Activated CD4-positive, alpha-beta T cell treated with anti-CD3 and anti-CD28 coated beads for 36 hours (primary cell): ENCODE measurements around the gene LST1. TPM values are rescaled to one million over a fixed set of nuclear protein-coding genes. Genes with fewer than 3 reads are reported as not detected.

Experiments
- ATAC-seq: fragments of 200-7000 bp; cut with Tn5 transposase; one replicate; pipeline ENCODE4 v1.10.0; 2021; ENCODE audit warnings: mild to moderate bottlenecking, moderate library complexity
- CTCF ChIA-PET: fragments of 350-600 bp; sonication (Branson Sonifier 250); formaldehyde crosslinking; loops from one replicate; lab custom pipeline; 2021; ENCODE audit warnings: antibody characterized with exemption; lab: Charles Lee
- POLR2A ChIA-PET: fragments of 350-600 bp; sonication (Branson Sonifier 250); formaldehyde crosslinking; loops from one replicate; lab custom pipeline; 2021; ENCODE audit warnings: antibody characterized with exemption, inconsistent platforms; lab: Charles Lee
- DNase-seq: peaks from one replicate; pipeline ENCODE4 v3.0.0-alpha.2; 2020
- H3K27ac Mint-ChIP-seq: one replicate; pipeline ENCODE4 v1.8.0; 2021; ENCODE audit warnings: mixed read lengths
- H3K27me3 Mint-ChIP-seq: one replicate; pipeline ENCODE4 v1.8.0; 2021; ENCODE audit warnings: mixed read lengths
- H3K36me3 Mint-ChIP-seq: one replicate; pipeline ENCODE4 v1.8.0; 2021; ENCODE audit warnings: low read depth, mixed read lengths
- H3K4me1 Mint-ChIP-seq: one replicate; pipeline ENCODE4 v1.8.0; 2021; ENCODE audit warnings: mixed read lengths
- H3K4me3 Mint-ChIP-seq: one replicate; pipeline ENCODE4 v1.8.0; 2021; ENCODE audit warnings: mild to moderate bottlenecking, moderate library complexity, mixed read lengths
- H3K9me3 Mint-ChIP-seq: one replicate; pipeline ENCODE4 v1.8.0; 2021; ENCODE audit warnings: low read depth, mixed read lengths
- intact Hi-C, 2 experiments: fragments of 100-400 bp; cut with DNase I in 1 of 2; cut with micrococcal nuclease in 1 of 2; formaldehyde crosslinking; loops; one replicate each; pipeline versions ENCODE4 v1.14.2 to v1.15.1; 2022 to 2024; cut with DNase I, micrococcal nuclease
- total RNA-seq, 2 experiments: library from RNA; stranded (reverse); gene quantifications; one replicate each; pipeline ENCODE4 v1.2.3, GENCODE V29; 2021

LST1 gene
- total RNA-seq, 2 experiments from 2014 or later = 9.1 to 11.1 TPM

- DNase-seq (no peak), ATAC-seq (peak; percentile 50)
- peak overlapping the region; percentile 66 for H3K4me3 Mint-ChIP-seq
- CTCF ChIA-PET = interaction anchor here (0.6 to 7.2 kb wide), 14 partner anchors 9 to 881 kb away, joined by 3 to 101 read pairs (median 6); partner anchors contain the start of genes LTB, NCR3, NFKBIL1 and TNF
- H3K4me1 Mint-ChIP-seq = peaks cover 79% of the 10 kb centered on the region
- peak overlapping the region; percentile 92 for H3K27ac Mint-ChIP-seq
- peaks cover 45% of the 10 kb centered on the region for H3K36me3 Mint-ChIP-seq
- H3K9me3 Mint-ChIP-seq = no peaks in the 10 kb centered on the region
- peaks cover 3% of the 10 kb centered on the region for H3K27me3 Mint-ChIP-seq
- intact Hi-C loops = loop anchor here (1.0 to 2.0 kb wide), 2 partner anchors 9 to 13 kb away; partner anchors contain the start of gene LTA (in 1 of the 2)
- POLR2A ChIA-PET = interaction anchor here (0.7 to 4.3 kb wide), 8 partner anchors 8 to 341 kb away, joined by 3 to 43 read pairs (median 6); partner anchors contain the start of genes LTA, NFKBIL1 and TNF
These were observed 26.5 kb upstream of the LST1 start for GRCh38 chr6:31559606-31559957.

GRCh38 chr6:31559958-31560696, 25.9 kb upstream of the LST1 start:
- CTCF ChIA-PET = interaction anchor here (0.5 to 7.2 kb wide), 16 partner anchors 8 to 881 kb away, joined by 3 to 101 read pairs (median 4); partner anchors contain the start of genes LST1, NCR3, NEU1 and NFKBIL1

GRCh38 chr6:31560697-31561058, 25.4 kb upstream of the LST1 start:
- intact Hi-C loops = loop anchor here (1.0 kb wide), 2 partner anchors 8 to 15 kb away; partner anchors contain the start of gene TNF (in 1 of the 2)
- Mint-ChIP-seq H3K36me3 (peaks cover 50% of the 10 kb centered on the region), H3K27me3 (peaks cover 3% of the 10 kb centered on the region), H3K27ac (peak overlapping the region; percentile 92), H3K4me3 (peak overlapping the region; percentile 66), H3K9me3 (no peaks in the 10 kb centered on the region), H3K4me1 (peaks cover 85% of the 10 kb centered on the region)
- no peak for ATAC-seq
- no peak for DNase-seq
- POLR2A ChIA-PET = interaction anchor here (2.2 to 4.3 kb wide), 2 partner anchors 7 to 16 kb away, joined by 18 to 43 read pairs; partner anchors contain the start of gene TNF
- CTCF ChIA-PET = interaction anchor here (0.6 to 7.2 kb wide), 10 partner anchors 14 to 302 kb away, joined by 3 to 101 read pairs (median 4); partner anchors contain the start of genes LST1, NCR3, NEU1 and TNF

More at GRCh38 chr6:31559958-31560696, 25.9 kb upstream of the LST1 start:
- peaks cover 3% of the 10 kb centered on the region for H3K27me3 Mint-ChIP-seq
- H3K4me1 Mint-ChIP-seq = peaks cover 81% of the 10 kb centered on the region
- peak overlapping the region; percentile 92 for H3K27ac Mint-ChIP-seq
- no peaks in the 10 kb centered on the region for H3K9me3 Mint-ChIP-seq
- H3K36me3 Mint-ChIP-seq = peaks cover 45% of the 10 kb centered on the region
- DNase-seq (peak; percentile 80), ATAC-seq (peak; percentile 72)
- POLR2A ChIA-PET = interaction anchor here (1.1 to 4.3 kb wide), 5 partner anchors 8 to 20 kb away, joined by 4 to 43 read pairs (median 15); partner anchors contain the start of genes LTA and TNF
- H3K4me3 Mint-ChIP-seq = peak overlapping the region; percentile 66
- intact Hi-C loops = loop anchor here (1.0 to 2.0 kb wide), 3 partner anchors 8 to 15 kb away; partner anchors contain the start of genes LTA (in 1 of the 2) and TNF (in 1 of the 2)

- H3K36me3 Mint-ChIP-seq = peaks cover 18% of the 10 kb centered on the region
- H3K4me3 Mint-ChIP-seq = peak overlapping the region; percentile 58
- intact Hi-C loops = loop anchor here (1.0 kb wide), 3 partner anchors 7 to 12 kb away; no protein-coding TSS in a partner anchor
- peaks cover 85% of the 10 kb centered on the region for H3K4me1 Mint-ChIP-seq
- ATAC-seq (peak; percentile 13), DNase-seq (peak; percentile 46)
- H3K9me3 Mint-ChIP-seq = no peaks in the 10 kb centered on the region
- CTCF ChIA-PET = interaction anchor here (0.9 to 28.5 kb wide), 10 partner anchors 9 to 370 kb away, joined by 3 to 873 read pairs (median 5); partner anchors contain the start of genes ATP6V1G2, DDX39B, LST1 and LTB
- H3K27me3 Mint-ChIP-seq = peaks cover 3% of the 10 kb centered on the region
- peak overlapping the region; percentile 89 for H3K27ac Mint-ChIP-seq
- POLR2A ChIA-PET = interaction anchor here (0.6 to 1.8 kb wide), 8 partner anchors 8 to 97 kb away, joined by 3 to 18 read pairs (median 4); partner anchors contain the start of genes GPANK1 and NCR3
These were observed 18.3 kb upstream of the LST1 start for GRCh38 chr6:31567531-31568370.

GRCh38 chr6:31568537-31568961, 17.5 kb upstream of the LST1 start:
- DNase-seq = peak; percentile 83
- intact Hi-C loops = loop anchor here (1.0 kb wide), 3 partner anchors 8 to 11 kb away; no protein-coding TSS in a partner anchor
- H3K27ac Mint-ChIP-seq = peak overlapping the region; percentile 89
- ChIA-PET POLR2A (interaction anchor here (0.6 to 1.8 kb wide), 9 partner anchors 9 to 365 kb away, joined by 3 to 18 read pairs (median 4); partner anchors contain the start of genes GPANK1 and NCR3), CTCF (interaction anchor here (0.9 to 28.5 kb wide), 10 partner anchors 10 to 371 kb away, joined by 3 to 873 read pairs (median 5); partner anchors contain the start of genes ATP6V1G2, DDX39B, LST1 and LTB)
- ATAC-seq = peak; percentile 60
- H3K9me3 Mint-ChIP-seq = no peaks in the 10 kb centered on the region
- H3K36me3 Mint-ChIP-seq = peaks cover 21% of the 10 kb centered on the region
- H3K4me1 Mint-ChIP-seq = peaks cover 86% of the 10 kb centered on the region
- H3K4me3 Mint-ChIP-seq = peak overlapping the region; percentile 58
- peaks cover 3% of the 10 kb centered on the region for H3K27me3 Mint-ChIP-seq

- DNase-seq (no peak), ATAC-seq (no peak)
- Mint-ChIP-seq H3K36me3 (peaks cover 20% of the 10 kb centered on the region), H3K27ac (peak overlapping the region; percentile 48), H3K4me3 (no peak overlapping the region), H3K4me1 (peaks cover 91% of the 10 kb centered on the region), H3K9me3 (no peaks in the 10 kb centered on the region), H3K27me3 (no peaks in the 10 kb centered on the region)
- intact Hi-C loops = loop anchor here in 1 of 2 experiments (5.0 to 10.0 kb wide), 5 partner anchors 213 to 1225 kb away; partner anchors contain the start of genes HLA-B and RPP21
- POLR2A ChIA-PET = interaction anchor here (0.9 to 1.0 kb wide), 2 partner anchors 10 to 13 kb away, joined by 3 read pairs; no protein-coding TSS in a partner anchor
- CTCF ChIA-PET = interaction anchor here (0.7 to 28.5 kb wide), 9 partner anchors 8 to 237 kb away, joined by 3 to 873 read pairs (median 4); partner anchors contain the start of genes ATP6V1G2, LST1, LTB and NCR3
These were observed 16.1 kb upstream of the LST1 start for GRCh38 chr6:31569861-31570536.

- ATAC-seq (peak; percentile 48), DNase-seq (peak; percentile 91)
- H3K36me3 Mint-ChIP-seq = peaks cover 35% of the 10 kb centered on the region
- CTCF ChIA-PET = interaction anchor here (1.3 to 28.5 kb wide), 5 partner anchors 10 to 78 kb away, joined by 6 to 873 read pairs (median 13); partner anchors contain the start of genes ATP6V1G2, LST1, LTB and NCR3
- POLR2A ChIA-PET = interaction anchor here (0.5 to 2.0 kb wide), 5 partner anchors 9 to 958 kb away, joined by 3 to 15 read pairs (median 3); partner anchors contain the start of gene DDX39B
- H3K27ac Mint-ChIP-seq = peak within 1 kb of the TSS; percentile 98
- H3K27me3 Mint-ChIP-seq = no peaks in the 10 kb centered on the region
- no peaks in the 10 kb centered on the region for H3K9me3 Mint-ChIP-seq
- H3K4me1 Mint-ChIP-seq = peaks cover 83% of the 10 kb centered on the region
- peak within 1 kb of the TSS; percentile 97 for H3K4me3 Mint-ChIP-seq
- intact Hi-C loops = loop anchor here (1.0 to 10.0 kb wide), 8 partner anchors 8 to 1227 kb away; partner anchors contain the start of genes HLA-B (in 1 of the 2), NFKBIL1 (in 1 of the 2) and RPP21 (in 1 of the 2)
These were observed 13.8 kb upstream of the LST1 start, which contains the start of gene LTA for GRCh38 chr6:31572041-31572911. LTA (plus strand) TSS chr6:31572289; CDS start chr6:31572743, 454 bp downstream.

GRCh38 chr6:31573239-31574105, 12.6 kb upstream of the LST1 start:
- peak overlapping the region; percentile 97 for H3K4me3 Mint-ChIP-seq
- H3K9me3 Mint-ChIP-seq = no peaks in the 10 kb centered on the region
- peak overlapping the region; percentile 98 for H3K27ac Mint-ChIP-seq
- peaks cover 75% of the 10 kb centered on the region for H3K4me1 Mint-ChIP-seq
- DNase-seq (no peak), ATAC-seq (no peak)
- ChIA-PET POLR2A (interaction anchor here (0.5 to 4.9 kb wide), 5 partner anchors 8 to 1724 kb away, joined by 3 to 43 read pairs (median 3); partner anchors contain the start of gene DDX39B), CTCF (interaction anchor here (0.6 to 28.5 kb wide), 6 partner anchors 9 to 1396 kb away, joined by 3 to 873 read pairs (median 28); partner anchors contain the start of genes ATP6V1G2, LST1, LTB and NCR3)
- intact Hi-C loops = loop anchor here in 1 of 2 experiments (2.0 to 10.0 kb wide), 6 partner anchors 15 to 1229 kb away; partner anchors contain the start of genes HLA-B and RPP21
- H3K27me3 Mint-ChIP-seq = no peaks in the 10 kb centered on the region
- peaks cover 45% of the 10 kb centered on the region for H3K36me3 Mint-ChIP-seq
